Purkinje cell (primary cell): ENCODE data around the gene FAM236A. TPM values are rescaled to one million over a fixed set of nuclear protein-coding genes. Genes with fewer than 3 reads are reported as not detected.

Experiments used
- polyA plus RNA-seq: library from polyadenylated mRNA; unstranded; fragments of >200 nt; fragmentation: Nextera tagmentation; gene quantifications from 2 replicates; pipeline ENCODE4 v1.2.1, GENCODE V29; 2014

FAM236A gene
- polyA plus RNA-seq, result not detected in 2 replicates

DNA sequence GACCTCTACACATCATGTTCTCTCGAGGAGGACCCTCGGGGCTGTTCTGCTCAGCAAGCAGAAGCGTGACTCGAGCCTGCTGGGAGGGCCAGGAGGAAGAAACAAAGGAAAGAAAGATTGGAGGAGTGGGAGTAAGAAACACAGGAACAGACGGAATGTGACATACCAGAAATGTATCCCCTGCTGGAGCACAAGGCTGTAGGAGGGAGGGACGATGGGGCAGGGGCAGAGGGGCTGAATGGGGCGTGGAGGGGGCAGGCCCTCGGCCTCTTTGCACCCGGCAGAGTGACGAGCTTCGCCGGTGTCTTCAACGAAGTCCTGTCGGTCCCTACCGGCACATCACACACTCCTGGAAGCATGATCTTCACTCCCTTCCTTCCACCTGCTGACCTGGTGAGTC is at the start of gene FAM236A:
FAM236A (plus strand) TSS at position 301 of the 400 bp plus-strand sequence; CDS start at position 358, 57 bp downstream.

DNA sequence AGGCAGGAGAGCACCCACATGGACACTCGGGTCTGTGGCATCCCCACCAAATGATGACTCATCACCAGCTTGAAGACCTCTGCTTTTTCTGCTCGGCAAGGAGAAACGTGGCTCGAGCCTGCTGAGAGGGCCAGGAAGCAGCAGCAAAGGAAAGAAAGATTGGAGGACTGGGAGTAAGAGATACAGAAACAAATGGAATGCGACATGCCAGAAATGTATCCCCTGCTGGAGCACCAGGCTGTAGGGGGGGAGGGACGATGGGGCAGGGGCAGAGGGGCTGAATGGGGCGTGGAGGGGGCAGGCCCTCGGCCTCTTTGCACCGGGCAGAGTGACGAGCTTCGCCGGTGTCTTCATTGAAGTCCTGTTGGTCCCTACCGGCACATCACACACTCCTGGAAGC is 25.7 kb upstream of the FAM236A start, which contains the start of gene FAM236C:
FAM236C (plus strand) TSS at position 301 of the 400 bp plus-strand sequence. CDS start 100 bp downstream, outside the sequence.

DNA sequence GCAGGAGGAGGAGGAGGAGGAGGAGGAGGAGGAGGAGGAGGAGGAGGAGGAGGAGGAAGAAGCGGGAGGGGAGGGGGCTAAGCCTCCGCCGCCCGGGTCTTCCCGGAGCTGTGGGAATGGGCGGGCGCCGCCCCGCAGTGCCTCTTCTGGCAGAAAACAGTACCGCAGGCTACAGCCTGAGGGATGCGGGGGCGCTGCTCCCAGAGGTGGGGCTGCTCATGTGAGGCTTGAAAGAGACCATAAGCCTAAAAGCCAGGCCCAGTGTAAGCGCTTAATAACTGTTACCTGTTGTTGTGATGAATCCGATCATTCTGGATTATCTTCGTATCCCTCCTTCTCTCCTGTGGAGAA is 5.8 kb downstream of the FAM236A start, which contains the start of gene DMRTC1:
DMRTC1 (minus strand) TSS at position 19 of the 351 bp plus-strand sequence. CDS start 68,143 bp downstream, outside the sequence.

Other genes starting within 250 kb of the FAM236A start
- gene PHKA1, start 223.9 kb upstream of the FAM236A start, polyA plus RNA-seq, result 0.06 and 1.0 TPM in 2 replicates
- gene DMRTC1B, start 161.3 kb upstream of the FAM236A start, polyA plus RNA-seq, result 11.2 and 19.2 TPM in 2 replicates
- not detected in 2 replicates for gene FAM236B, start 155.5 kb upstream of the FAM236A start, polyA plus RNA-seq
- gene FAM236D, start 130.0 kb upstream of the FAM236A start, polyA plus RNA-seq, result not detected in 2 replicates
- not detected in 2 replicates for gene FAM236C, start 25.6 kb upstream of the FAM236A start, polyA plus RNA-seq
- gene DMRTC1, start 5.6 kb downstream of the FAM236A start, polyA plus RNA-seq, result 0.38 TPM in 1 of 2 replicates, not detected in the other
- gene PABPC1L2B, start 64.7 kb downstream of the FAM236A start, polyA plus RNA-seq, result 4.0 TPM in 1 of 2 replicates, not detected in the other
- gene PABPC1L2A, start 141.3 kb downstream of the FAM236A start, polyA plus RNA-seq, result 2.1 TPM in 1 of 2 replicates, not detected in the other